Measurements from ENCODE around the gene FOXD3. TPM values are rescaled to one million over a fixed set of nuclear protein-coding genes. Genes with fewer than 3 reads are reported as not detected.

The FOXD3 gene
- total RNA-seq, 1 experiment from 2014 or later = 25.8 TPM

DNA sequence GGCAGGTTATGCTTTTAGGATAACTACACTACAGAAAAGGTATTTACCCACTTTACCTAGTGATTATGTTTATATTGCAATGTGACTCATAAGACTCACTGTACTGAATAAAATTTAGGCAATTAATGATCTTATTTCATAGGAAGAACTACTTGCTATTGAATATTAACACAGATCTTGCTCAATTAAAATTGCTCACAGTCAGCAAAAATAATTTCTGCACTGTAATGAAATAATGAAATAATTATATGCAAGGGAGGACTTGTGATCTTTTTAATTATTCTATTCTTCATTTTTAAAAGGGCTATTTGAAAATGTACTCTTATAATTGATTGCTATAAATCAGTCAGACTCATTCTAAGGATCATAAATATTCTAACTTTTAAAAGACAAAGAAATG lies 48.0 kb upstream of the FOXD3 start:
- Histone ChIP-seq H3K4me1 (ENCODE audit: insufficient read depth, low read length) (no peaks in the 10 kb centered on the region; the same call in 1 of the 2 replicates), H3K79me2 (ENCODE audit: insufficient read depth, low read length) (no peaks in the 10 kb centered on the region), H3K14ac (ENCODE audit: insufficient read depth, low read length) (no peak overlapping the region), H3K18ac (ENCODE audit: insufficient read length, low read depth, low read length) (no peak overlapping the region), H2BK12ac (ENCODE audit: insufficient read length, low read depth, low read length) (no peak overlapping the region), H3K27me3 (ENCODE audit: insufficient read depth, low read length) (no peaks in the 10 kb centered on the region), H3K4me2 (ENCODE audit: insufficient read depth, insufficient read length, low read length) (no peak overlapping the region), H3K27ac (ENCODE audit: insufficient read length, low read depth, low read length) (no peak overlapping the region), H2BK5ac (ENCODE audit: insufficient read length, low read length) (no peak overlapping the region), H3K56ac (ENCODE audit: insufficient read length, low read depth, low read length) (no peak overlapping the region), H3K79me1 (ENCODE audit: insufficient read depth, low read depth, low read length, poor library complexity, severe bottlenecking) (no peaks in the 10 kb centered on the region), H4K5ac (ENCODE audit: insufficient read length, low read depth, low read length) (no peak overlapping the region), H4K8ac (replicated peaks; ENCODE audit: insufficient read length, low read depth, low read length) (no peak overlapping the region), H2AK5ac (ENCODE audit: insufficient read length, low read length) (no peak overlapping the region), H3T11ph (ENCODE audit: low read length) (no peak overlapping the region), H2BK120ac (ENCODE audit: low read depth, low read length, poor library complexity, severe bottlenecking) (no peak overlapping the region), H3K4ac (ENCODE audit: low read depth, low read length) (no peak overlapping the region), H4K20me1 (ENCODE audit: control insufficient read depth, insufficient read depth, insufficient read length) (no peaks in the 10 kb centered on the region), H3K9ac (ENCODE audit: extremely low read depth, insufficient read length, low read length) (no peak overlapping the region), H3K9me3 (ENCODE audit: control insufficient read depth, low read depth, low read length) (no peaks in the 10 kb centered on the region), H3K23me2 (ENCODE audit: insufficient read length, low read depth, low read length, poor library complexity, severe bottlenecking) (no peaks in the 10 kb centered on the region), H2BK20ac (ENCODE audit: low read depth, low read length, poor library complexity, severe bottlenecking) (no peak overlapping the region), H4K91ac (ENCODE audit: insufficient read length, low read depth, low read length) (no peak overlapping the region), H3K23ac (ENCODE audit: insufficient read length, low read depth, low read length) (no peak overlapping the region), H2AFZ (ENCODE audit: low read length) (no peak overlapping the region), H2BK15ac (ENCODE audit: low read depth, low read length) (no peak overlapping the region)
- Mint-ChIP-seq H3K4me3 (no peak overlapping the region), H3K9me3 (no peaks in the 10 kb centered on the region), H3K4me1 (peaks cover 23 to 25% of the 10 kb centered on the region in 2 experiments), H3K36me3 (ENCODE audit: insufficient read depth in 1 of 3, low read depth in 3 of 3) (no peaks in the 10 kb centered on the region), H3K27me3 (ENCODE audit: low read depth) (0 out of 2 replicates have a peak, but pooled peaks cover 1% of the 10 kb centered on the region), H3K27ac (no peak overlapping the region)
- DNase-seq = no peak
- TF ChIP-seq, protein P1, sequence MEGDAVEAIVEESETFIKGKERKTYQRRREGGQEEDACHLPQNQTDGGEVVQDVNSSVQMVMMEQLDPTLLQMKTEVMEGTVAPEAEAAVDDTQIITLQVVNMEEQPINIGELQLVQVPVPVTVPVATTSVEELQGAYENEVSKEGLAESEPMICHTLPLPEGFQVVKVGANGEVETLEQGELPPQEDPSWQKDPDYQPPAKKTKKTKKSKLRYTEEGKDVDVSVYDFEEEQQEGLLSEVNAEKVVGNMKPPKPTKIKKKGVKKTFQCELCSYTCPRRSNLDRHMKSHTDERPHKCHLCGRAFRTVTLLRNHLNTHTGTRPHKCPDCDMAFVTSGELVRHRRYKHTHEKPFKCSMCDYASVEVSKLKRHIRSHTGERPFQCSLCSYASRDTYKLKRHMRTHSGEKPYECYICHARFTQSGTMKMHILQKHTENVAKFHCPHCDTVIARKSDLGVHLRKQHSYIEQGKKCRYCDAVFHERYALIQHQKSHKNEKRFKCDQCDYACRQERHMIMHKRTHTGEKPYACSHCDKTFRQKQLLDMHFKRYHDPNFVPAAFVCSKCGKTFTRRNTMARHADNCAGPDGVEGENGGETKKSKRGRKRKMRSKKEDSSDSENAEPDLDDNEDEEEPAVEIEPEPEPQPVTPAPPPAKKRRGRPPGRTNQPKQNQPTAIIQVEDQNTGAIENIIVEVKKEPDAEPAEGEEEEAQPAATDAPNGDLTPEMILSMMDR (conservative IDR thresholded peaks at IDR 0.05) = no peak

Data from H9 (cell line).